ENCODE data around the gene RNF7.
"Not testable (repeated sequence)": the region's sequence is repeated elsewhere in the genome, so short reads cannot be mapped to it uniquely, and the experiment has no call there.

The RNF7 gene

GRCh38 chr3:141735770-141736465 is 2.2 kb upstream of the RNF7 start:
- DNase-seq, result no peak

- no peak for DNase-seq
Observed at GRCh38 chr3:141737093-141737492, 1.0 kb upstream of the RNF7 start.

- DNase-seq, result no peak
Observed at GRCh38 chr3:141737678-141738021, 448 bp upstream of the RNF7 start.

- DNase-seq, result no peak
Observed at GRCh38 chr3:141738891-141739363, 829 bp downstream of the RNF7 start.

- DNase-seq, result no peak
Observed at GRCh38 chr3:141739731-141740130, 1.6 kb downstream of the RNF7 start.

GRCh38 chr3:141740349-141740748 is 2.3 kb downstream of the RNF7 start:
- DNase-seq, result no peak

GRCh38 chr3:141743305-141743704 is 5.2 kb downstream of the RNF7 start:
- no peak for DNase-seq

- DNase-seq, result no peak
Observed at GRCh38 chr3:141746962-141747361, 8.9 kb downstream of the RNF7 start.

- no peak for DNase-seq
Observed at GRCh38 chr3:141753399-141753798, 15.3 kb downstream of the RNF7 start.

- DNase-seq, result no peak
Observed at GRCh38 chr3:141754032-141754431, 15.9 kb downstream of the RNF7 start.

GRCh38 chr3:141762552-141762951 is 24.5 kb downstream of the RNF7 start:
- DNase-seq, result not testable (repeated sequence)

- no peak for DNase-seq
Observed at GRCh38 chr3:141763088-141763750, 25.1 kb downstream of the RNF7 start, which contains the start of gene GRK7. TSS of gene GRK7 (plus strand) at chr3:141763408. CDS start at chr3:141778285, 14,877 bp downstream.

- no peak for DNase-seq
Observed at GRCh38 chr3:141764045-141764444, 25.9 kb downstream of the RNF7 start.

GRCh38 chr3:141764465-141764864 is 26.4 kb downstream of the RNF7 start:
- DNase-seq, result no peak

GRCh38 chr3:141764986-141765385 is 26.9 kb downstream of the RNF7 start:
- no peak for DNase-seq

GRCh38 chr3:141767066-141767465 is 29.0 kb downstream of the RNF7 start:
- no peak for DNase-seq

GRCh38 chr3:141769221-141769894 is 31.3 kb downstream of the RNF7 start:
- DNase-seq, result no peak

- no peak for DNase-seq
Observed at GRCh38 chr3:141773676-141774075, 35.6 kb downstream of the RNF7 start.

GRCh38 chr3:141776376-141776775 is 38.3 kb downstream of the RNF7 start:
- no peak for DNase-seq

GRCh38 chr3:141776885-141777284 is 38.8 kb downstream of the RNF7 start:
- DNase-seq, result no peak

GRCh38 chr3:141777957-141778813 is 40.1 kb downstream of the RNF7 start:
- no peak for DNase-seq

GRCh38 chr3:141779667-141780066 is 41.6 kb downstream of the RNF7 start:
- no peak for DNase-seq

GRCh38 chr3:141782386-141782932 is 44.4 kb downstream of the RNF7 start:
- no peak for DNase-seq
